ENCODE data around the gene BPIFA2.

GRCh38 chr20:33210371-33210770, 42.4 kb downstream of the BPIFA2 start:
- TF ChIP-seq, protein P1, sequence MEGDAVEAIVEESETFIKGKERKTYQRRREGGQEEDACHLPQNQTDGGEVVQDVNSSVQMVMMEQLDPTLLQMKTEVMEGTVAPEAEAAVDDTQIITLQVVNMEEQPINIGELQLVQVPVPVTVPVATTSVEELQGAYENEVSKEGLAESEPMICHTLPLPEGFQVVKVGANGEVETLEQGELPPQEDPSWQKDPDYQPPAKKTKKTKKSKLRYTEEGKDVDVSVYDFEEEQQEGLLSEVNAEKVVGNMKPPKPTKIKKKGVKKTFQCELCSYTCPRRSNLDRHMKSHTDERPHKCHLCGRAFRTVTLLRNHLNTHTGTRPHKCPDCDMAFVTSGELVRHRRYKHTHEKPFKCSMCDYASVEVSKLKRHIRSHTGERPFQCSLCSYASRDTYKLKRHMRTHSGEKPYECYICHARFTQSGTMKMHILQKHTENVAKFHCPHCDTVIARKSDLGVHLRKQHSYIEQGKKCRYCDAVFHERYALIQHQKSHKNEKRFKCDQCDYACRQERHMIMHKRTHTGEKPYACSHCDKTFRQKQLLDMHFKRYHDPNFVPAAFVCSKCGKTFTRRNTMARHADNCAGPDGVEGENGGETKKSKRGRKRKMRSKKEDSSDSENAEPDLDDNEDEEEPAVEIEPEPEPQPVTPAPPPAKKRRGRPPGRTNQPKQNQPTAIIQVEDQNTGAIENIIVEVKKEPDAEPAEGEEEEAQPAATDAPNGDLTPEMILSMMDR (IDR thresholded peaks at IDR 0.05) = no peak
- no peak for TF ChIP-seq POLR2A (IDR thresholded peaks at IDR 0.05)
